ENCODE results near the gene ZFYVE19.

The ZFYVE19 gene

GRCh38 chr15:40775740-40776536 lies 31.0 kb upstream of the ZFYVE19 start:
- no peak for DNase-seq

GRCh38 chr15:40776537-40777141 lies 30.2 kb upstream of the ZFYVE19 start:
- DNase-seq: peak; percentile 26

GRCh38 chr15:40782609-40783227 lies 24.2 kb upstream of the ZFYVE19 start:
- DNase-seq: peak; percentile 85

GRCh38 chr15:40785164-40785563 lies 21.7 kb upstream of the ZFYVE19 start:
- no peak for DNase-seq

GRCh38 chr15:40785814-40786213 lies 21.1 kb upstream of the ZFYVE19 start:
- no peak for DNase-seq

- DNase-seq: peak; percentile 74
Observed at GRCh38 chr15:40787344-40787841, 19.5 kb upstream of the ZFYVE19 start.

GRCh38 chr15:40787991-40788390 lies 18.9 kb upstream of the ZFYVE19 start:
- DNase-seq: no peak

GRCh38 chr15:40789119-40789518 lies 17.8 kb upstream of the ZFYVE19 start:
- no peak for DNase-seq

GRCh38 chr15:40789999-40790398 lies 16.9 kb upstream of the ZFYVE19 start:
- no peak for DNase-seq

DNA sequence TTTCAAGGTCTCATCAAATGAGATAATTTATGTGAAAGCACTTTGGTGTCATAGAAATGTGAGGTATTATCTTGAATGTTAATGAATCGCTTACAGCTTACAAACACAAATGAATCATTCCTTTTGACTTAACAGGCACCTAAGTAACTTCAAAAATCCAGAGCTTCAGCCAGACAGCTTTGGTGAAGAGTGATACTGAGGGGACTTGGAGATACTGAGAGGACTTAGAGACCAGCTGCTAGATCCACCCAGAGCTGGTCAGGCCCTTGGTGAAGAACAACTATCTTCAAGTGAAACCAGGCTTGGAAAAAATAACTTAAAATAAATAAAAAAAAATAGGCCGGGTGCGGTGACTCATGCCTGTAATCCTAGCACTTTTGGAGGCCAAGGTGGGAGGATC lies 16.2 kb upstream of the ZFYVE19 start:
- DNase-seq: no peak

DNA sequence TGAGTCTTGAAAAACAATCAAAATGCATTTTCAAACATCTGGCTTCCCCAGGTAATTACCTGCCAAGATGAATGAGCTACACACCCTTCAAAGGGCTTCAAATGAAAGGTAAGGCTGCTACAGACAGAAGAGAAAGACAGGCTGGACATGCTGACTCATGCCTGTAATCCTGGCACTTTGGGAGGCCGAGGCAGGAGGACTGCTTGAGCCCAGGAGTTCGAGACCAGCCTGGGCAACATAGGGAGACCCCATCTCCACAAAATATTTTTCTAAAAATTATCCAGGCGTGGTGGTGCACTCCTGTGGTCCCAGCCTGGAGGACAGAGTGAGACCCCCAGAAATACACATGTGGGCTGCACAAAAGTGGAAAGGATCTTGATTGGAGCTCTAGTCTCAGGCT lies 14.5 kb upstream of the ZFYVE19 start:
- DNase-seq: no peak

GRCh38 chr15:40793216-40793989 lies 13.5 kb upstream of the ZFYVE19 start:
- no peak for DNase-seq

DNA sequence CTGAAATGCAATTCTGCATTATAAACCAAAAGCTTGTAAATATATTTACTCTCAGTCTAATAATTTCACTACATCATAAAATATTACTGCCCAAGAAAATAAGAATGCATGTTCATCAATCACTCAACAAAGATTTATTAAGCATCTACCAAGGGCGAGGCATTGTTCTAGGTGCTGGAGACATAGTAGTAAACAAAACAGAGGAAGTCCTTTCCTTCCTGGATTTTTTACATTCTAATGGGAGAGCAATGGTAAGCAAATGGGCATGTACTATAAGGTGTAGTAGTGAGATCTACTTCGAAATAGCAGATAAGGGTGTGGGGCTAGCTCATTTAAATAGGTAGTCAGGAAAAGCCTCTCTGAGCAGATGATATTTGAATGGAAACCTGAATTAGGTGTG lies 10.8 kb upstream of the ZFYVE19 start:
- DNase-seq: no peak

DNA sequence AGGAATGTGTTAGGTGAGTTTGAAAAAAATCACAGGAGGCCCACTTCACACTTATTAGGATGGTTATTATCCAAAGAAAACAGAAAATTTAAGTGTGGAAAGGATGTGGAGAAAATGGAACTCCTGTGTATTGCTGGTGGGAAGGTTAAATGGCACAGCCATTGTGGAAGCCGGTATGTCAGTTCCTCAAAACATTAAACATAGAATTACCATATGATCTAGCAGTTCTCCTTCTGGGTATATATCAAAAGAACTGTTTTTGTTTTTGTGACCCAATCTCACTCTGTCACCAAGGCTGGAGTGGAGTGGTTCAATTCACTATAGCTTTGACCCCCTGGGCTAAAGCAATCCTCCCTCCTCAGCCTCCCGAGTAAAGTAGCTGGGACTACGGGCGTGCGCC lies 10.4 kb upstream of the ZFYVE19 start:
- no peak for DNase-seq

DNA sequence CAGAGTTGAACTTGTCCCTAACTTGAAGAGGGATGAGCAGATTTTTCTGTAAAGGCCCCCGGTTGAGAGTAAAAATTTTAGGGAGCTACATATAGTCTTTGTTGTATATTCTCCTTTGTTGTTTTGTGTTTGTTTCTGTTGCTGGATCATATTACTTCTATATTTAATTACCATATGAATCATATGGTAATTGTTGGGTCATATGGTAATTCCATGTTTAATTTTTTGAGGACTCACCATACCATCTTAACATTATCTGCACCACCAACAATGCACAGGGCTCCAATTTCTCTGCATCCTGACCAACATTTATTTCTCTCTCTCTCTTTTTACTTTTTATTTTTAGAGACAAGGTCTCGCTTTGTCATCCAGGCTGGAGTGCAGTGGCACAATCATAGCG lies 7.4 kb upstream of the ZFYVE19 start:
- DNase-seq: no peak

DNA sequence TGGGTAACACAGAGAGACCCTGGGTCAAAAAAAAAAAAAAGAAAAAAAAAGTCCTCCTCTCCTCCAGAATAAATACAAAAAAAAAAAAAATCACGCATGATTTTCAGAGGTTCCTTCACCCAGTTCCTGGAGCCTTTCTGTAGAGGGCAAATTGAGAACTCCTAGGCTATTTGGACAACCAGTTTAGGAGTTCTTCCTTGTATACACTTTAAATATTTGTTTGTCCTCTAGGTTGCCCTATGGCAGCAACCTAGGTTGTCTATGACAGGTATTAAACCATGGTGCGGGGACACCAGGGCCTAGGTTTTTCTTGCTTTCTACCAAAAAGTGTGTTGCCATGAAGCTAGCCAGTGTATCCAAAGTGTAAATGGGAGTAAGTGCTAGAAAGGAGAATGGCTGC lies 3.8 kb upstream of the ZFYVE19 start:
- DNase-seq: no peak

- no peak for DNase-seq
Observed at GRCh38 chr15:40803688-40804087, 3.2 kb upstream of the ZFYVE19 start.

DNA sequence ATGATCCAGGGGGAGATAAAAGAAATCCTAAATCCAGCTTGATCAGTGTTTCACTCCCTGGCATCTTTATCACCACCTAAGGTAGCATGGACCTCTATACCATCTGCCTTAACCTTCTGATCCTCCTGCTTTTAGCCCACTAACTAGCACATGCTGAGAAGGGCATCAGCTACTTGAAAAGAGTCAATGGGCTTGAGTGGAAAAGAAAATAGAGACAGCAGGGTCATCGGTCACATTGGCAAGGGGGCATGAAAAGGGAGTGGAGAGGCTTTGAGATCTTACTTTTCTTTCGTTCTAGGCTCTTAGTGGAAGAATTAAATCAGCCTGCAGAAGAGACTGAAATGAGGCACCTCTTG lies 239 bp upstream of the ZFYVE19 start:
- DNase-seq: no peak

GRCh38 chr15:40807888-40808461 lies 1.1 kb downstream of the ZFYVE19 start:
- DNase-seq: no peak

GRCh38 chr15:40808861-40809450 lies 2.1 kb downstream of the ZFYVE19 start:
- no peak for DNase-seq

GRCh38 chr15:40812721-40813425 lies 6.0 kb downstream of the ZFYVE19 start:
- no peak for DNase-seq

Measured in CD4-positive, alpha-beta T cell treated with Interleukin-6 for 4 hours (primary cell).